ENCODE measurements around the gene MOCS2. TPM values are rescaled to one million over a fixed set of nuclear protein-coding genes. Genes with fewer than 3 reads are reported as not detected.

Gene MOCS2, protein sequence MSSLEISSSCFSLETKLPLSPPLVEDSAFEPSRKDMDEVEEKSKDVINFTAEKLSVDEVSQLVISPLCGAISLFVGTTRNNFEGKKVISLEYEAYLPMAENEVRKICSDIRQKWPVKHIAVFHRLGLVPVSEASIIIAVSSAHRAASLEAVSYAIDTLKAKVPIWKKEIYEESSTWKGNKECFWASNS
- 15.5 and 16.1 TPM in 2 replicates for total RNA-seq (2021; fragmentation: NEBNext Ultra II Directional; extraction: Animal tissue kit (Norgen Biotek cat#: 25700))
- 3.3 and 6.7 TPM in 2 replicates for polyA plus RNA-seq (2011; rRNA removed)
- 10.5 TPM for polyA plus RNA-seq (2011; cell fraction: cytosol; rRNA removed)
- polyA plus RNA-seq (2011; cell fraction: nucleus; rRNA removed) = 1.8 TPM
- 10.4 to 19.2 TPM (median 11.1 TPM) in 4 replicates for polyA plus RNA-seq (2012, experiment 1 of 2)
- polyA plus RNA-seq (2012, experiment 2 of 2) = 2.8 TPM
- polyA plus RNA-seq (2013, experiment 1 of 2) = 11.4 TPM
- polyA plus RNA-seq (2013, experiment 2 of 2) = 12.4 TPM
- polyA minus RNA-seq (2011; rRNA and poly(A)+ RNA removed) = 5.0 TPM in 2 replicates
- polyA minus RNA-seq (2011; cell fraction: cytosol; rRNA and poly(A)+ RNA removed) = 2.5 TPM
- polyA minus RNA-seq (2011; cell fraction: nucleus; rRNA and poly(A)+ RNA removed) = 7.3 TPM
- long read RNA-seq, experiment 1, transcript MOCS2-203 (7 exons, 1,337 nt) = major isoform, 10 of 22 reads
- long read RNA-seq, experiment 1, partial matches to known transcripts = 8 of 22 reads
- long read RNA-seq, experiment 1, other reads (novel, unspliced or antisense) = 1 of 22 reads
- long read RNA-seq, experiment 2, transcript MOCS2-203 (7 exons, 1,337 nt) = major isoform, 38 of 42 reads
- long read RNA-seq, experiment 2, partial matches to known transcripts = 2 of 42 reads
- long read RNA-seq, experiment 2, other reads (novel, unspliced or antisense) = 2 of 42 reads

DNA sequence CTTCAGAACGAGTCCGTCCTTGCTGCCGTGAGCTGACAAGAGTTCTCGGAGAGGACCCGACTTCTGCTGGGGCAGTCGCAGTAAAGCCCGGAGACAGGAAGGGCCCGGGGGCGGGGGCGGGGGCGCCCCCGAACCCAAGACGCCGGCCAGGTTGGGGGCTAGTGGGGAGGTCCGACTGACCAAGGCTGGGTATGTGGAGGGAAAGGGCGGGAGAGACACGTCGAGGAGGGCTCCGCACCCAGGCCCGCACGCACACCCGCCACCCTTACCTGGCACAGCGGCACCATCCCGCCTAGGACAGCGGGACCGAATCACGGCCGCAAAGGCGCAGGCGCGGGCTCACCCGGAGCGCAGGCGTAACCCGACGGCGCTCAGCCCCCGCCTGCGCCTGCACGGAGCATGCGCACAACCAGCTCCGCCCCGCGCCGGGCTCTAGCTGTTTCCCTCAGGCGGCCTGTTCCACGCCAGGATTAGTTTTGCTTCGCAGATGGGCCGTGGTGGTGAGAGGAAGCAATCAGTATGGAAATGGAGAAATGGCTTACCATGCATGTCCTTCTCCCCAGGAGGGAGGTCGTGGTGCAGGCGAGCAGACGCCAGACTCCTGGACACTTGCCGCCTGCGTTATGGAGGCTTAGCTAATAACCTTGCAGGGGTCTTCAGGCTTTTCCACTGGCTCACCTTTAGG lies at the start of gene MOCS2:
MOCS2 (minus strand) TSS at position 315 of the 685 bp plus-strand sequence. CDS start 2,583 bp downstream, outside the sequence.
- H2BK120ac ChIP-seq (replicated peaks; ENCODE audit: low read depth, low read length) = peak within 1 kb of the TSS; percentile 70
- H3K79me2 ChIP-seq (ENCODE audit: control insufficient read depth in 1 of 2, insufficient read depth in 2 of 2, low read length in 2 of 2) = no peaks in the 10 kb centered on the region
- H3K4me1 ChIP-seq (replicated peaks in 1 of 4; ENCODE audit: control insufficient read depth in 3 of 4, insufficient read depth in 4 of 4, low read length in 3 of 4) = peaks cover 0 to 5% (median 0%) of the 10 kb centered on the region in 4 experiments; a peak in 4 of 7 replicates
- peak within 1 kb of the TSS; percentile 96 for H4K5ac ChIP-seq (ENCODE audit: insufficient read length, low read depth, low read length)
- no peak within 1 kb of the TSS for H2AK5ac ChIP-seq (ENCODE audit: low read depth, low read length)
- H3K23me2 ChIP-seq (ENCODE audit: low read depth, low read length) = peaks cover 7% of the 10 kb centered on the region; the same call in 1 of the 2 replicates
- peak within 1 kb of the TSS; percentile 98 for H3K18ac ChIP-seq (ENCODE audit: extremely low read depth, low read length)
- no peak within 1 kb of the TSS for H2BK20ac ChIP-seq (ENCODE audit: low read length)
- POLR2A ChIA-PET (ENCODE audit: partially characterized antibody) = interaction anchor here (0.8 kb wide), 1 partner anchor 316 kb away, joined by 3 read pairs; no protein-coding TSS in a partner anchor
- H3K27me3 ChIP-seq (replicated peaks in 1 of 4; ENCODE audit: control insufficient read depth in 3 of 4, extremely low read depth in 1 of 4, insufficient read depth in 3 of 4, low read length in 3 of 4) = no peaks in the 10 kb centered on the region
- H3K27ac ChIP-seq (ENCODE audit: low read depth, low read length) = no peak within 1 kb of the TSS; the same call in 1 of the 2 replicates
- peak within 1 kb of the TSS; percentile 41 for H3K4ac ChIP-seq (replicated peaks; ENCODE audit: insufficient read length, low read depth, low read length)
- H2AFZ ChIP-seq (ENCODE audit: low read length) = peak within 1 kb of the TSS; percentile 98
- peak within 1 kb of the TSS; percentile 85; the same call in 1 of the 2 replicates for H2BK5ac ChIP-seq (ENCODE audit: low read depth, low read length)
- H3K9me3 ChIP-seq (ENCODE audit: insufficient read depth in 2 of 2, low read depth in 1 of 2, low read length in 1 of 2) = no peaks in the 10 kb centered on the region
- FAIRE-seq (no peak), DNase-seq (ENCODE audit: low read depth in 1 of 2, low spot score in 2 of 2) (peak; percentile 57 to 91)
- peak within 1 kb of the TSS in 2 of 4 experiments; percentile 38 to 84; a peak in 4 of 7 replicates for H3K9ac ChIP-seq (replicated peaks in 1 of 4; ENCODE audit: extremely low read depth in 1 of 4, low read depth in 3 of 4, low read length in 3 of 4)
- H3K79me1 ChIP-seq (ENCODE audit: low read depth, low read length) = no peaks in the 10 kb centered on the region; the same call in 1 of the 2 replicates
- no peak within 1 kb of the TSS for H3K23ac ChIP-seq (ENCODE audit: insufficient read length)
- H4K8ac ChIP-seq (ENCODE audit: extremely low read depth, insufficient read depth, low read length) = peak within 1 kb of the TSS; percentile 59
- H2BK12ac ChIP-seq (ENCODE audit: low read depth, low read length) = no peak within 1 kb of the TSS
- peak within 1 kb of the TSS; percentile 99 for H3K14ac ChIP-seq (ENCODE audit: insufficient read length)
- H3K36me3 ChIP-seq (ENCODE audit: control insufficient read depth in 2 of 4, insufficient read depth in 4 of 4, low read length in 3 of 4) = no peaks in the 10 kb centered on the region
- no peaks in the 10 kb centered on the region for H4K20me1 ChIP-seq (replicated peaks in 1 of 2; ENCODE audit: control insufficient read depth in 1 of 2, insufficient read depth in 2 of 2, low read length in 2 of 2)
- peak within 1 kb of the TSS; percentile 85 to 94 for H3K4me2 ChIP-seq (ENCODE audit: insufficient read depth in 1 of 2, low read depth in 2 of 2, low read length in 2 of 2)
- H3K4me3 ChIP-seq (ENCODE audit: extremely low read depth in 1 of 4, insufficient read depth in 2 of 4, low read depth in 3 of 4, low read length in 4 of 4) = peak within 1 kb of the TSS; percentile 61 to 86 (median 70)
- CTCF ChIA-PET (ENCODE audit: partially characterized antibody) = interaction anchor here (1.5 kb wide), 2 partner anchors 14 to 160 kb away, joined by 4 to 6 read pairs; no protein-coding TSS in a partner anchor
- peak within 1 kb of the TSS; percentile 98 for H4K91ac ChIP-seq (replicated peaks; ENCODE audit: insufficient read length, low read length)
- H2BK15ac ChIP-seq (ENCODE audit: low read length) = no peak within 1 kb of the TSS
- WGBS, 2 experiments (ENCODE audit: extremely low coverage in 1 of 2, insufficient coverage in 1 of 2, insufficient read length in 1 of 2, insufficient replicate concordance in 2 of 2, low coverage in 1 of 2, low lambda C conversion rate in 2 of 2, missing lambda C conversion rate in 1 of 2) = 4% methylated on average over 25 of the region's 54 CpGs; no CpG with 5 or more reads in 1 of the 2 experiments
- peak within 1 kb of the TSS; percentile 71 for H3K56ac ChIP-seq (replicated peaks; ENCODE audit: insufficient read length, low read depth, low read length)
- TF ChIP-seq BCL11A (IDR thresholded peaks at IDR 0.05; ENCODE audit: low read depth in 2 of 2, low read length in 2 of 2) (no peak), RXRA (IDR thresholded peaks at IDR 0.05; ENCODE audit: insufficient read depth, low read depth, low read length) (no peak), SIRT6 (IDR thresholded peaks at IDR 0.05; ENCODE audit: low read length) (no peak), SP1 (IDR thresholded peaks at IDR 0.05; ENCODE audit: low read depth, low read length) (no peak), NRF1 (IDR thresholded peaks at IDR 0.05; ENCODE audit: low read depth, low read length) (peak; percentile 89), TBP (IDR thresholded peaks at IDR 0.05; ENCODE audit: low read depth, low read length) (peak; percentile 24; the same call in 1 of the 2 replicates), EGR1 (IDR thresholded peaks at IDR 0.05; ENCODE audit: borderline replicate concordance, low read depth, low read length) (peak; percentile 18; the same call in 1 of the 2 replicates), CHD1 (IDR thresholded peaks at IDR 0.05; ENCODE audit: low read depth, low read length) (no peak), POLR2AphosphoS5 (IDR thresholded peaks at IDR 0.05; ENCODE audit: low read depth, low read length) (peak; percentile 61; the same call in 1 of the 2 replicates)
